ENCODE data around the gene WDR86.
A peak's percentile ranks its signal among the peaks of the same experiment; 100 is the strongest.

Gene WDR86

DNA sequence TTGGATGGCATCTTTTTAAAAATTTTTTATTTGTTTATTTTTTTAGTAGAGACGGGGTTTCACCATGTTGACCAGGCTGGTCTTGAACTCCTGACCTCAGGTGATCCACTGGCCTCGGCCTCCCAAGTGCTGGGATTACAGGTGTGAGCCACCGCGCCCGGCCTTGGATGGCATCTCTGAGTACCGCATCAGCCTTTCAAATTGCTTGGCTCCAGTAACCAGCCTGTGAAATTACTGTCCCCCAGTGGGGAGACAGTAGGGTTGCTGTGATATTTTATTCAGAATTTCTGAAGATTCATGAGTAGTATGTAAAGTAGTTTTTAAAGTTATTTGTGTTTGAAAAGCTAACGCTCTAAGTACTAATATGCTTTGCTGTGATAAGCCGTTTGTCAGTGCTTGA lies 67.0 kb downstream of the WDR86 start:
- Histone ChIP-seq H3K4me3 (replicated peaks; ENCODE audit: insufficient read depth, low read length) (peak overlapping the region; percentile 86), H3K27me3 (ENCODE audit: insufficient read depth, poor library complexity, severe bottlenecking) (no peaks in the 10 kb centered on the region), H3K27ac (replicated peaks) (peak overlapping the region; percentile 54; the same call in 1 of the 2 replicates)
- TF ChIP-seq, protein P1, sequence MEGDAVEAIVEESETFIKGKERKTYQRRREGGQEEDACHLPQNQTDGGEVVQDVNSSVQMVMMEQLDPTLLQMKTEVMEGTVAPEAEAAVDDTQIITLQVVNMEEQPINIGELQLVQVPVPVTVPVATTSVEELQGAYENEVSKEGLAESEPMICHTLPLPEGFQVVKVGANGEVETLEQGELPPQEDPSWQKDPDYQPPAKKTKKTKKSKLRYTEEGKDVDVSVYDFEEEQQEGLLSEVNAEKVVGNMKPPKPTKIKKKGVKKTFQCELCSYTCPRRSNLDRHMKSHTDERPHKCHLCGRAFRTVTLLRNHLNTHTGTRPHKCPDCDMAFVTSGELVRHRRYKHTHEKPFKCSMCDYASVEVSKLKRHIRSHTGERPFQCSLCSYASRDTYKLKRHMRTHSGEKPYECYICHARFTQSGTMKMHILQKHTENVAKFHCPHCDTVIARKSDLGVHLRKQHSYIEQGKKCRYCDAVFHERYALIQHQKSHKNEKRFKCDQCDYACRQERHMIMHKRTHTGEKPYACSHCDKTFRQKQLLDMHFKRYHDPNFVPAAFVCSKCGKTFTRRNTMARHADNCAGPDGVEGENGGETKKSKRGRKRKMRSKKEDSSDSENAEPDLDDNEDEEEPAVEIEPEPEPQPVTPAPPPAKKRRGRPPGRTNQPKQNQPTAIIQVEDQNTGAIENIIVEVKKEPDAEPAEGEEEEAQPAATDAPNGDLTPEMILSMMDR (IDR thresholded peaks at IDR 0.05; ENCODE audit: insufficient read depth, low read length) = no peak
- TF ChIP-seq GABPA (IDR thresholded peaks at IDR 0.05; ENCODE audit: low read depth) (no peak), POLR2AphosphoS5 (IDR thresholded peaks at IDR 0.05; ENCODE audit: low read depth) (no peak), SPI1 (IDR thresholded peaks at IDR 0.05; ENCODE audit: borderline replicate concordance, low read depth) (no peak)
- TF ChIP-seq, protein P2, sequence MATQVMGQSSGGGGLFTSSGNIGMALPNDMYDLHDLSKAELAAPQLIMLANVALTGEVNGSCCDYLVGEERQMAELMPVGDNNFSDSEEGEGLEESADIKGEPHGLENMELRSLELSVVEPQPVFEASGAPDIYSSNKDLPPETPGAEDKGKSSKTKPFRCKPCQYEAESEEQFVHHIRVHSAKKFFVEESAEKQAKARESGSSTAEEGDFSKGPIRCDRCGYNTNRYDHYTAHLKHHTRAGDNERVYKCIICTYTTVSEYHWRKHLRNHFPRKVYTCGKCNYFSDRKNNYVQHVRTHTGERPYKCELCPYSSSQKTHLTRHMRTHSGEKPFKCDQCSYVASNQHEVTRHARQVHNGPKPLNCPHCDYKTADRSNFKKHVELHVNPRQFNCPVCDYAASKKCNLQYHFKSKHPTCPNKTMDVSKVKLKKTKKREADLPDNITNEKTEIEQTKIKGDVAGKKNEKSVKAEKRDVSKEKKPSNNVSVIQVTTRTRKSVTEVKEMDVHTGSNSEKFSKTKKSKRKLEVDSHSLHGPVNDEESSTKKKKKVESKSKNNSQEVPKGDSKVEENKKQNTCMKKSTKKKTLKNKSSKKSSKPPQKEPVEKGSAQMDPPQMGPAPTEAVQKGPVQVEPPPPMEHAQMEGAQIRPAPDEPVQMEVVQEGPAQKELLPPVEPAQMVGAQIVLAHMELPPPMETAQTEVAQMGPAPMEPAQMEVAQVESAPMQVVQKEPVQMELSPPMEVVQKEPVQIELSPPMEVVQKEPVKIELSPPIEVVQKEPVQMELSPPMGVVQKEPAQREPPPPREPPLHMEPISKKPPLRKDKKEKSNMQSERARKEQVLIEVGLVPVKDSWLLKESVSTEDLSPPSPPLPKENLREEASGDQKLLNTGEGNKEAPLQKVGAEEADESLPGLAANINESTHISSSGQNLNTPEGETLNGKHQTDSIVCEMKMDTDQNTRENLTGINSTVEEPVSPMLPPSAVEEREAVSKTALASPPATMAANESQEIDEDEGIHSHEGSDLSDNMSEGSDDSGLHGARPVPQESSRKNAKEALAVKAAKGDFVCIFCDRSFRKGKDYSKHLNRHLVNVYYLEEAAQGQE (IDR thresholded peaks at IDR 0.05; ENCODE audit: insufficient replicate concordance, low read depth) = no peak
- no peak for DNase-seq (ENCODE audit: low read depth in 1 of 2, low spot score in 1 of 2)

DNA sequence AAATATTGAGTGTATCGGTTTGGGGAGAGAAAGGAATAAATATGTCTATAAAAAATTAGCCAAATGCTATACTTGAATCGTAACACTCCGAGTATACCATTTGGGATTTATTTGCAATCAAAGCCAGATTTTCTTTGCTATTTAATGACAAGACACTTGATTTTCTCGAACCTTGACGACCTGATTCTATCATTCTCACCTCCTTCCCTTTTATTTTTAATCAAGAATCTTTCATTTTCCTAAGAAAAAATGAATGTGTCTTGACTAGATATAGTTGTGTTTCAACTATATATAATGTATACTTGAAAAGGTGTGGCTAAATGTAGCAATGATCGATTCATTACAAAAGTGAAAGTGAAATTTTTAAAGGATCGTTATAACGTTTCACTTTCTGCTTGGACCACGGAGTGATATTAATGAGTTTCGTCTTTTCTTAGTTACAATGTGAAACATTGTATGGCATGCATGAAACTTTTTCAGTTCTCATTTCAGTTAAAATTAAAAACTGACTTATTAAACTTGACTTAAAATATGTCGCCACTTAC lies 67.7 kb downstream of the WDR86 start:
- H3K4me3 ChIP-seq (replicated peaks; ENCODE audit: insufficient read depth, low read length) = peak overlapping the region; percentile 86
- DNase-seq (ENCODE audit: low read depth in 1 of 2, low spot score in 1 of 2) = no peak
- peak overlapping the region; percentile 54 for H3K27ac ChIP-seq (replicated peaks)
- no peaks in the 10 kb centered on the region for H3K27me3 ChIP-seq (ENCODE audit: insufficient read depth, poor library complexity, severe bottlenecking)
- TF ChIP-seq POLR2AphosphoS5 (IDR thresholded peaks at IDR 0.05; ENCODE audit: low read depth) (no peak), SPI1 (IDR thresholded peaks at IDR 0.05; ENCODE audit: borderline replicate concordance, low read depth) (no peak), GABPA (IDR thresholded peaks at IDR 0.05; ENCODE audit: low read depth) (no peak)
- TF ChIP-seq, protein P1 (IDR thresholded peaks at IDR 0.05; ENCODE audit: insufficient read depth, low read length) = no peak
- TF ChIP-seq, protein P2 (IDR thresholded peaks at IDR 0.05; ENCODE audit: insufficient replicate concordance, low read depth) = no peak

DNA sequence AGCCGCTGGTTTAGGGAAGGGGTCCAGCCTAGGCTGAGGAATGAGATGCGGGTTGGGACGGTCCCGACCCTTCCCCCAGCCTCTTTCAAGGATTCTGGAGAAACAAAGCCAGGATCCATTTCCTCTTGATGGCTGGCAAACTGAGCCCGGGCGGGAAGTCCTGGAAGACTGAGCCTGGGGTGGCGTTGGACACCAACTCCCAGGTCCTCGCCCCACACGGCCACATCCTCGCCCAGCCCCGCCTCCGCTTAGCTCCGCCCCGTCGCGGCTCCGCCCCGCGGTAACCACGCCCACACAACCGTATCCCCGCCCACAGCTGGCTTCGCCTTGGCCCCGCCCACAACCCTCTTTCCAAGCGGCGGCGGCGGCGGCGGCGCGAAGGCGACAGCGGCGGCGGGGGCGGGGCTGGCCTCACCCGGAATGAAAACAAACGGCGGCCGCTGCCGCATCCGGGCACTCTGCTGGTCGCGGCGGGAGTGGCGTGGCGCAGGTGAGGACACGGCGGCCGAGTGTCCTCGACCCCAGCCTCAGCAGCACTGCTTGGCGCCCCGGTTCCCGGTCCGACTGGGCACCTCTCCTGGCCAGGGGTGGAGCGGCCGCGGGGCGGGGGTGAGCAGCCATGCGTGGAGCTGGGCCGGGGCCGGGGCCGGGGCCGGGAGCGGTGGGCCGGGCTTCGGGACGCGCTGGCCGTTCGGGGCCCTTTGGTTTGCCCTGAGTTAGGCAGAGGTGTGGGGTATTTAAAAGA lies 68.3 kb downstream of the WDR86 start, which contains the start of gene NUB1:
Gene NUB1 (plus strand): TSS at position 456 of the 745 bp plus-strand sequence. CDS start 3,538 bp downstream, outside the sequence.
- H3K27me3 ChIP-seq (ENCODE audit: insufficient read depth, poor library complexity, severe bottlenecking) = no peaks in the 10 kb centered on the region
- DNase-seq (ENCODE audit: low read depth in 1 of 2, low spot score in 1 of 2) = peak; percentile 52 to 82
- H3K4me3 ChIP-seq (replicated peaks; ENCODE audit: insufficient read depth, low read length) = peak within 1 kb of the TSS; percentile 86
- TF ChIP-seq GABPA (IDR thresholded peaks at IDR 0.05; ENCODE audit: low read depth) = peak; percentile 81
- TF ChIP-seq, protein P1 (IDR thresholded peaks at IDR 0.05; ENCODE audit: insufficient read depth, low read length) = no peak
- TF ChIP-seq SPI1 (IDR thresholded peaks at IDR 0.05; ENCODE audit: borderline replicate concordance, low read depth) = no peak
- no peak; the same call in 1 of the 2 replicates for TF ChIP-seq POLR2AphosphoS5 (IDR thresholded peaks at IDR 0.05; ENCODE audit: low read depth)
- TF ChIP-seq, protein P2 (IDR thresholded peaks at IDR 0.05; ENCODE audit: insufficient replicate concordance, low read depth) = no peak
- peak within 1 kb of the TSS; percentile 54 for H3K27ac ChIP-seq (replicated peaks)

All from HL-60 (cell line).